ENCODE data around the gene TOMM22. TPM values are rescaled to one million over a fixed set of nuclear protein-coding genes. Genes with fewer than 3 reads are reported as not detected.

TOMM22 gene
- total RNA-seq, 6 experiments from 2014 or later = 121 to 141 (median 132) TPM

DNA sequence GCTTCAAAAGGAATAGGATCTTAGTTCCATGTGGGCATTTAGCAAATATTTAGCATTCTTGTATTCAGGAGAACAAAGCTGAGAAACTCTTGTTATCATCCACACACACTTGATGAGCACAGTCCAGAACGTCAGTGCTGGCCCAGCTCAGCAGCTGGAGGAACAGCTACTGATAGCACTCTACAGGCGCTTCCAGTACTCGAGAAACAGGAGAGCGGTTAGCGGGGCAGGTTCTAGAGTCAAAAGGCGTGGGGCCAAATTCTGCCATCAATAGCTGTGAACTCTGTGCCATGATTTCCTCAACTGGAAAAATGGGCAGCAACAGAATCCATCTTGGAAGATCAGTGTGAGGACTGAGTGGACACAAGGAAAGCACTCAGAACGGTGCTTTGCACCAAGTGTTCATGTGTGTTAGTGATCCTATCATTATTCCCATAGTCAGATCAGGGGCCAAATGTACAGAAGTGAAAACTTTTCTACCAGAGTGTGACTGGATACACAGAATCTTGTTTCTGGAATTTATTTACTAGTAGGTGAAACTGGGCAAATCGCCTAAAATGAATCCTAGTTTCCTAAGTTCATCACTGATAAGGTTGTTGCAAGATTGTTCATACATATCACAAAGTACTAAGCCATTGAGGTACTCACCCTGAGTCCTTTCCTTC, 15.8 kb downstream of the TOMM22 start:
- Mint-ChIP-seq H3K4me1 (ENCODE audit: low read depth) (peaks cover 57% of the 10 kb centered on the region), H3K36me3 (ENCODE audit: low read depth) (peaks cover 50% of the 10 kb centered on the region), H3K27ac (peak overlapping the region; percentile 79), H3K27me3 (ENCODE audit: insufficient read depth) (peaks cover 6% of the 10 kb centered on the region), H3K9me3 (no peaks in the 10 kb centered on the region), H3K4me3 (peak overlapping the region; percentile 95)
- TF ChIP-seq, protein P1, sequence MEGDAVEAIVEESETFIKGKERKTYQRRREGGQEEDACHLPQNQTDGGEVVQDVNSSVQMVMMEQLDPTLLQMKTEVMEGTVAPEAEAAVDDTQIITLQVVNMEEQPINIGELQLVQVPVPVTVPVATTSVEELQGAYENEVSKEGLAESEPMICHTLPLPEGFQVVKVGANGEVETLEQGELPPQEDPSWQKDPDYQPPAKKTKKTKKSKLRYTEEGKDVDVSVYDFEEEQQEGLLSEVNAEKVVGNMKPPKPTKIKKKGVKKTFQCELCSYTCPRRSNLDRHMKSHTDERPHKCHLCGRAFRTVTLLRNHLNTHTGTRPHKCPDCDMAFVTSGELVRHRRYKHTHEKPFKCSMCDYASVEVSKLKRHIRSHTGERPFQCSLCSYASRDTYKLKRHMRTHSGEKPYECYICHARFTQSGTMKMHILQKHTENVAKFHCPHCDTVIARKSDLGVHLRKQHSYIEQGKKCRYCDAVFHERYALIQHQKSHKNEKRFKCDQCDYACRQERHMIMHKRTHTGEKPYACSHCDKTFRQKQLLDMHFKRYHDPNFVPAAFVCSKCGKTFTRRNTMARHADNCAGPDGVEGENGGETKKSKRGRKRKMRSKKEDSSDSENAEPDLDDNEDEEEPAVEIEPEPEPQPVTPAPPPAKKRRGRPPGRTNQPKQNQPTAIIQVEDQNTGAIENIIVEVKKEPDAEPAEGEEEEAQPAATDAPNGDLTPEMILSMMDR (IDR thresholded peaks at IDR 0.05) = no peak
- no peak for DNase-seq

DNA sequence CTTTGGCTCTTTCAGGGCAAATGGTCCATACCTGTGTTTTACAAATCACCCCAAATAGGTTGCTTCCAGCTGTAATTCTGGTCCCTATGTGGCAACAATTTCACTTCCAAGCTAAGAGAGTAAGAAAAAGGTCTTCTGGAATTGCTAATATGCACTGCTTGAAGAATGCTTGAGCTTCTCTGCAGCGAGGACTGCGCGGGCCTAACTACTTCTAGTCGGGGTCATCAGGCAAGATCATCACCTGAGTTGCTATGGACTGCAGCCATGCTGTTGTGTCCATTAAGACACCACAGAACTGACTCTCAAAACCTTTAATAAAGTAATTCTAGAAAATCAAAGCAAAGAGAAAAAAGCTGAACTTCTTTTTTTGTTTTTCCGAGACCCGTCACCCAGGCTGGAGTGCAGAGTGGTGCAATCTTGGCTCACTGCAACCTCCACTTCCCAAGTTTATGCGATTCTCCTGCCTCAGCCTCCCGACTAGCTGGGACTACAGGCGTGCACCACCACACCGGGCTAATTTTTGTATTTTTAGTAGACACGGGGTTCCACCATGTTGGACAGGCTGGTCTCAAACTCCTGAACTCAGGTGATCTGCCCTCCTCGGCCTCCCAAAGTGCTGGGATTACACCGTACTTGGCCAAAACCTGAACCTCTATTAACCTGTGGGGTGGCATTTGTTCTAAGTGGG, 16.8 kb downstream of the TOMM22 start:
- TF ChIP-seq, protein P1 (IDR thresholded peaks at IDR 0.05) = no peak
- DNase-seq = no peak
- Mint-ChIP-seq H3K4me1 (ENCODE audit: low read depth) (peaks cover 57% of the 10 kb centered on the region), H3K4me3 (peak overlapping the region; percentile 95), H3K27me3 (ENCODE audit: insufficient read depth) (peaks cover 6% of the 10 kb centered on the region), H3K36me3 (ENCODE audit: low read depth) (peaks cover 42% of the 10 kb centered on the region), H3K27ac (peak overlapping the region; percentile 94; the same call in 1 of the 2 replicates), H3K9me3 (no peaks in the 10 kb centered on the region)

DNA sequence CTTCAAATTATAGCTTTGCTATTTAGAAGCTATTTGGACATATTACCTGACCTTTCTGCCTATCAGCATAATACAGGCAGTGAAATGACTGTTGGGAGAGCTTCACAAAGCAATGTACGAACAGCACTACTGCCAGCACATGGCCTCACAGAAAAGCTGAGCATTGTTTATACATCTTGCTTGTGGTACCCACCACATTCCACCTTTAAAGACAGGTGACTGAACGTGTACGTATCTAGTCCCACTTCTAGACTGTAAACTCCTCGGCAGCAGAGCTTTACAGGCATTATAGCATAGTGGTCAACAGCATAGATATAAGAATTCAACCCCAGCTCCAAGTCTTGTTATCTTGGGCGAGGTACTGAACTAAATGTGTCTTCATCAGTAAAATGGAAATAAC, 17.4 kb downstream of the TOMM22 start:
- Mint-ChIP-seq H3K4me1 (ENCODE audit: low read depth) (peaks cover 56% of the 10 kb centered on the region), H3K36me3 (ENCODE audit: low read depth) (peaks cover 40% of the 10 kb centered on the region), H3K27ac (peak overlapping the region; percentile 94), H3K4me3 (peak overlapping the region; percentile 95), H3K27me3 (ENCODE audit: insufficient read depth) (peaks cover 6% of the 10 kb centered on the region), H3K9me3 (no peaks in the 10 kb centered on the region)
- TF ChIP-seq, protein P1 (IDR thresholded peaks at IDR 0.05) = no peak
- no peak for DNase-seq

DNA sequence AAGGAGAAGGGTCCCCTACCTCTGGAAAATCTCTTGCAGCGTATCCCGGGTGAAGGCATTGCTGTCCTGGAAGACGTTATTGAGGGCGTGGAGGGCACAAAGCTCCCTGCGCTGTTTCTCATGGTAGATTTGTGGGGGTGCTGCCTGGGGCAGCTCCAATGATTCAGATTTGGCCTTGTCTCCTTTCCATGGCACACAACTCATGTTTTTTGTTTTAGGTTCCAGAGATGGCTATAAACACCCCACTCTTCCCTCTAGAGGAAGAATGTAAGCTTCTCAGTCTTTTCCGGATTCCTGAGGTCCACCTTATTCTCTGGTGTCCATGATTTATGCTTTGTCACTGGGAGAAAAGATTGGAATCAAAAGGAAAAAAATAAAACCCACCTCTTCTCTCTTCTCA, 18.0 kb downstream of the TOMM22 start:
- H3K4me3 Mint-ChIP-seq = peak overlapping the region; percentile 95
- DNase-seq = peak; percentile 45
- TF ChIP-seq, protein P1 (IDR thresholded peaks at IDR 0.05) = no peak
- H3K27ac Mint-ChIP-seq = peak overlapping the region; percentile 94
- H3K9me3 Mint-ChIP-seq = no peaks in the 10 kb centered on the region
- peaks cover 34% of the 10 kb centered on the region for H3K36me3 Mint-ChIP-seq (ENCODE audit: low read depth)
- H3K4me1 Mint-ChIP-seq (ENCODE audit: low read depth) = peaks cover 54% of the 10 kb centered on the region
- H3K27me3 Mint-ChIP-seq (ENCODE audit: insufficient read depth) = peaks cover 6% of the 10 kb centered on the region

DNA sequence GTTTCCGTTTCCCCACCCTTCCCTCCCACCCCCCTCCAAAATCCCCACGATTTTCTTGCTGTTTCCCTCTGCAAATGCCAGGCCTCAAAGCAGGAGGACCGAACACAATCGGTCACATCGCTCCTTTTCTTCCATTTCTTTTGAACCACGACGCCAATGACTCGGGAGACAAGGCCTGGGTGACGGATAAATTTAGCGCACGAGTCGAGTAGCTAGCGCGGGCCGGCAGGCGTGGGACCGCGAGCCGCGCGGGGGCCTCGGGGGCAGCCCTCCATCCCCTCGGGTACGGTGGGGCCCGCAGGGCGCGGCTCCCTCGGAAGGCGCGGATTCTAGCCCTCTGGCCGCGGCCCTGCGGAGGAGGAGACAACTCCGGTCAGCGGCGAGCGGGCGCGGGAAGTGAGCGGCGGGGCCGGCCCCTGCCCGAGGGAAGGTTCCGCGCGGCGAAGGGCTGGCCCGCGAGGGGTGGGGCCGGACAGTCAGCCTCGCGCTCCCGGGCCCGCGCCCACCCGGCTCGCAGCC, 18.6 kb downstream of the TOMM22 start:
- H3K4me3 Mint-ChIP-seq = peak overlapping the region; percentile 95
- H3K9me3 Mint-ChIP-seq = no peaks in the 10 kb centered on the region
- peak; percentile 21 for DNase-seq
- TF ChIP-seq, protein P1 (IDR thresholded peaks at IDR 0.05) = no peak
- H3K27ac Mint-ChIP-seq = peak overlapping the region; percentile 94
- peaks cover 54% of the 10 kb centered on the region for H3K4me1 Mint-ChIP-seq (ENCODE audit: low read depth)
- H3K27me3 Mint-ChIP-seq (ENCODE audit: insufficient read depth) = peaks cover 6% of the 10 kb centered on the region
- H3K36me3 Mint-ChIP-seq (ENCODE audit: low read depth) = peaks cover 28% of the 10 kb centered on the region
